NCI-H1105 (cell line): Measurements from ENCODE around the gene GSC2.
A peak's percentile ranks its signal among the peaks of the same experiment; 100 is the strongest.

Experiments
- DNase-seq: peaks from one replicate; lab custom pipeline; 2025; lab: John Stamatoyannopoulos, UW

Gene GSC2, protein sequence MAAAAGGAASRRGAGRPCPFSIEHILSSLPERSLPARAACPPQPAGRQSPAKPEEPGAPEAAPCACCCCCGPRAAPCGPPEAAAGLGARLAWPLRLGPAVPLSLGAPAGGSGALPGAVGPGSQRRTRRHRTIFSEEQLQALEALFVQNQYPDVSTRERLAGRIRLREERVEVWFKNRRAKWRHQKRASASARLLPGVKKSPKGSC

DNA sequence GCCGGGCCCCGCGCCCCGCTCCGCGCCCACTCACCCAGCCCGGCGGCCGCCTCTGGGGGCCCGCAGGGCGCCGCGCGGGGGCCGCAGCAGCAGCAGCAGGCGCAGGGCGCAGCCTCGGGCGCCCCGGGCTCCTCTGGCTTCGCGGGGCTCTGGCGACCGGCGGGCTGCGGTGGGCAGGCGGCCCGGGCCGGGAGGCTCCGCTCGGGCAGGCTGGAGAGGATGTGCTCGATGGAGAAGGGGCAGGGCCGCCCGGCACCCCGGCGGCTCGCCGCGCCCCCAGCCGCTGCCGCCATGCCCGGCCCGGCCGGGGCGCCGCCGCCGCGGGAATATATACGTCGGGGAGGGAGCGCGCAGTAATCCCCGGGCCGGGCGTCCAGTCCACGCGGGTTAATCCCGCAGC lies at the start of gene GSC2:
Gene GSC2 (minus strand): TSS at position 302 of the 400 bp plus-strand sequence. CDS start 9 bp downstream, at position 293.
- DNase-seq = no peak

DNA sequence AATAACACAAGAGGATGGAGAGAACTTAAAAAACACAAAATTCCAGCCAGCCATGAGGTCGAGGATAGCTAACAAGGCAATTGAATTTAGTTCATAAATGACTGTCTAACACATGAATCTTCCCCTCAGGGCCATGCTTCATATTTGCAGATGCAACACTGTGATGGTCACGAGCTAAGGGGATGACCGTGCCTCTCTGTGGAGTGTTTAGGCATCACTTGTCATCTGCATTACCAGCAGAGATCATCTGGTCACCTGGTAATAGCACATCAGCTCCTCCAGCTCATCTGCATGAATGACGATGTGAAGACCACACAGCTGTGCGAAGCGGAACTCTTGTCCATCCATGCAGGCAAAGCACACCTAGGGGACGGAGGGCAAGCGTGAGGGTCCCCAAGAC lies 49.4 kb upstream of the GSC2 start:
- no peak for DNase-seq

DNA sequence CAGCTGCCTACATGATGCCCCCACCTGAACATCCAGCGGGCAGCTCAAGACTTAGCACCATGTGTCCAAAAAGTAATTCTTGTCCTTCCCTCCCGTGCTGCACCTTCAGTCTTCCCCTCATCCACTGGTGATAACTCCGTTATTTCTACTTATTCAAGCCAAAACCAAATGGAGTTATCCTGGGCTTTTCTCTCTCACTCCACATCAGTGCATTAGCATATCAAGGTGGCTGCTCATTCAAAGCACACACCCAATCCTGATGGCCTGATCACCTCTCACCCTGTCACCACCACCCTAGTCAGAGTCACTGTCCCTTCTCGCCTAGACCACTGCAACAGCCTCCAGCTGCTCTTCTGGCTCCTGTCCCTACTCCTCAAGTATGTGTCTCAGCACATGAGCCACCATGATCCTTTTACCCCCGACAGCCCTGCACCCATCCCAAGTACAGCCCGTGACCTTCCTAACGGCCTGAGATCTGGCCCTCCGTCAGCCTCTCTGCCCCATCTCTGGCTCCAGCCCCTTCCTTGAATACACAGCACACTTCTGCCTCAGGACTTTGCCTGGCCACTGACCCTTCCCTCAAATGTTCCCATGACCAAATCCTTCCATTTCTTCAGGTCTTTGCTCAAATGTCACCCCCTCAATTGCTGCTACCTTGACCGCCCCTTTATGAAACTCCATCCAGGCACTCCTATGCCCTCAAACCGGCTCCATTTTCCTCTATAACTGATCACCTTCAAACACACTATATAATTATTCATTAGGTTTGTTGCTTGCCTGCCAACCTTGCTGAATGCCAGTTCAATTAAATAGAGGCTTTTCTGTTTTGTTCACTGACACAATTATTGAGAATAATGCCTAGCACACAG lies 48.1 kb upstream of the GSC2 start:
- DNase-seq = no peak

DNA sequence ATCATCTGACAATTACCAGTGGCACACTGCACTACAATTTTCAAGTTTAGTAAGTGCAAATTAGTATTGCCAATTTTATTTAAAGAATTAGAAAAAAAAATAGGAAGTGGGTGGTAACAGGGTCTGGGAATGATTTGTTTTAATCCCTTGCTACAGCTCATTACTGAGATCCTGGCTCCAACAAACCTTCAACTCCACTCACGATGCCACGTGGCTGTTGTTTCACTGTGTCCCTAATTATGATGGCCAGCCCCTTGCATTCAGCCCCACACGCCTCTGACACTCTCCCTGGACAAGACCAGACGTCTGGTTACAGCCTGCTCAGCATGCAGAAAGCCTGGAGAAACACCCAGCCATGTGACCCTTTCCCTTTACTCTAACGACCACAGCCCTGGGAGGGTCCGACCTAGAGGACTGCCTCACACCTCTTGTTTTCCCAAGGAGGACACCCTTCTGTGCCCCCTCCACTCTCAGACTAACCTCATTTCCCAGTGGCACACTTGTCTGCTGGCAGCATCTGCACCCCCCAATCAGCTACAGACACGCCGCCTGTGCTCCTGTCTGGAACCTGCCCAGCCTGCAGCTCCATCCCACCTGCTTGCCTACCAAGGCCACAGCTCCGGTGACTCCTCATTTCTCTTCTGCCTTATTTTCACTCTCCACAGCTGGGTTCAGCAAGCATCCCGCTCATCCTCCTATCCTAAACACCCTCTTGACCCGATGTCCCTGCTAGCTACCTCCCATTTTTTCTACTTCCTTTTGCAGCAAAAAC lies 46.9 kb upstream of the GSC2 start:
- DNase-seq = no peak

DNA sequence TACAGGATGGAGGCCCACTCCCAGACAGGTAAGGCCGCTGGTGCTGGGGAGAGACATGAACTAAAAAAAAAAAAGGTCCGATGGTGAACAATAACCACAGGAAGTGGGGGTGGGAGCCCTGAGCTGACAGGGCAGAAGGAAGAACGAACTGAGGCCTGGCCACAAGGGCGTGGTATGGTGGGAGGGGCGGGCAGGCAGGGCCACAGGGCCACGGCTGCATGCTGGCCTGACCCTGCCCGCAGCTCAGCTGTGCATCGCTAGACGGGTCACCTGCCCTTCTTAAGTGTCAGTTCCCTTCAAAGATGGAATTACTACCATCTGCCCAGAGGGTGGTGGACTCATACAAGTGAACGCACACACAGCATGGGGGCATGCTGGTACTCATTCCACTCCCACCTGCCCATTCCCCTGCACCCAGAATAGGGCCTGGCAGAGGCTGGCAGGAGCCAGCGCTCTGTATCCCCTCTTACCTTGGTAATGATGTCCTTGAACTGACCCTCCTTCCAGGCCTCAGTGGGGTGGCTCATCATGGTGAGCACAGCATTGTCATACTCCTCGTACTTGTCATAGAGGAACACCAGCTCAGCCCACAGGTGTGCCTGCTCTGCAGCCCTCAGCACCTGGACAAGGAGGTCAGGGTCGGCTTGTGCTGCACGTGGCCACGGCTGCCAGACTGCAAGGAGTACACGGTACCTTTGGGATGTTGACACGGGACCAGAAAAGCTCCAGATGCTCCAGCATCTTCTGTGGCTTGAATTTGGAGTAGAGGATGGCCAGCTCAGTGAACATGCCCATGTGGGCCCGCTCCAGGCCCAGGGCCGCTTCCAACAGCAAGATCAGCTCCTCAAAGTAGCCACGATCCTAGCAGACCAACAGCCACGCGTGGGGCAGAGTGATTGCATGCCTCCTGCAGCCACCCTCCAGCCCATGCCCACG lies 46.0 kb upstream of the GSC2 start:
- no peak for DNase-seq

DNA sequence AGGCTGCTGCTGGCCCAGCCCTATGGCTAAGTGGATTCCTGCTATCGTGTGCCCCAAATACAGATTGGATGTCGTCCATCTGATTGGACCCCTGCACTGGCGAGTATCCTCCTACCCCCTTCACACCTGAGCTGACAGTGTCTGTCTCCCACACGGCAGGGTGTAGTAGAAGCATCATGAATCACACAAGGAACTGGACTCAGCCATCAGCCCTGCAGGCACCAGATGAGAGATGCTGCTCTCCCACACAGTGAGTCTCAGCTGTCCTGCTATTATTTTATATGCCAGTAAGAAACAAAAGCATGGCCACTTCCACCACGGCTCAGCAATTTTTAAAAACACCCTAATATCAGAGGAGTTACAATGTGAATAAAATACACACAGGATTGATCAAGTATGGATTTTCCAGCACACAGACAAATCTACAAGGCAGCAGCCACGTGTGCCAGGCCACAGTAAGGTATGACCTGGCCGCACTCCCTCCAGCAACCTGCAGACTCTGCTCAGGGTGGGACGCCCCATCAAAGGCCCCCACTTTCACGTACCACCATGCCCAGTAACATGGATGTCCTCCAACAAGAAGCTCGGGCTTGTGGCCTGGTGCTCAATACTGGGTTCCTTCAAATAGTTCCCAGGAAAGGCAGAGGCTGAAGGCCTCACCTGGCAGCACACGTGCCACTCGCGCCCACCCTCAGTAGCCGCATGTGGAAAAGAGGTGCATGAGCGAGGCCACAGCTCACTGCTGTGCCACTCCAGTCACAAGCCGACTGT lies 44.9 kb upstream of the GSC2 start:
- DNase-seq = no peak

DNA sequence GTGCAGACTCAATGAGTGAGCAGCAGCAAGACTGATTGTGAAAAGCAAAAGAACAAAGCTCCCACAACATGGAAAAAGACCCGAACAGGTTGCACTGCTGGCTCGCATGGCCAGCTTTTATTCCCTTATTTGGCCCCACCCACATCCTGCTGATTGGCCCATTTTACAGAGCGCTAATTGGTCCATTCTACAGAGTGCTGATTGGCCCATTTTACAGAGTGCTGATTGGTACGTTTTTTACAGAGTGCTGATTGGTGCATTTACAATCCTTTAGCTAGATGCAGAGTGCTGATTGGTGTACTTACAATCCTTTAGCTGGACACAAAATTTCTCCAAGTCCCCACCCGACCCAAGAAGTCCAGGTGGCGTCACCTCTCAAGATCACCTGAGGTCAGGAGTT lies 43.8 kb upstream of the GSC2 start:
- no peak for DNase-seq

DNA sequence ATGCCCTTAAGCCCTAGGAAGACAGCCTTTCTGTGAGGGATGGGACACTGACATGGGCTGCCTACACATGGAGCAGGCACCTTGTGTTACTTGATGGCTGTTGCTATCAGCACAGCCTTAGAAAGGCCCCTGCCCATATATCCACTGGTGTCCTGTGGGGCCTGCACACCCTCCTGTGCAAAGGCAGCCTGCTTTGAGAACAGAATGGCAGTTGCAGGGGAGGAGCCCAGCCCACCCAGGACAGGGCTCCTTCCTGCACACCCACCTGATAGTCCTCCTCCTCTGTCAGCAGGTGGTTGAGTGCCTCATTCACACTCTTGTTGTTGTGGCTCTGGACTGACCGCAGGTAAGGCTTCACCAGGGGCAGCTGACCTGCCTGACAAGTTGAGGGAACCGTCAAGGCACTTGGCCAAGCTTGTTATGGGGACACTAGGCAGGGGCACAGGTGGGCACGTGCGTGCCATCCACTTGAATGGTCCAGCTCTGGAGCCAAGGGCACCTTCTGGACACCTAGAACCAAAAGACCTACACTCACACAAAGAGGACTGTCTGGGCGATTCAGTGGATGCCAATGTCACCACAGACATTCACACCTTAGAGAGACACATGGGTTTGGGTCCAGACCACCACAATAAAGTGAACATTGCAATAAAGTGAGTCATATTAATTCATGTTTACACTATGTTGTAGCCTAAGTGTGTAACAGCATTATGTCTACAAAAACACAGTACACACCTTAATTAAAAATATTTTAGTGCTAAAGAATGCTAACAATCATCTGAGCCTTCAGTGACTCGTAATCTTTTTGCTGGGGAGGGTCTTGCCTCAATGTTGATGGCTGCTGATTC lies 37.8 kb upstream of the GSC2 start:
- DNase-seq = no peak

DNA sequence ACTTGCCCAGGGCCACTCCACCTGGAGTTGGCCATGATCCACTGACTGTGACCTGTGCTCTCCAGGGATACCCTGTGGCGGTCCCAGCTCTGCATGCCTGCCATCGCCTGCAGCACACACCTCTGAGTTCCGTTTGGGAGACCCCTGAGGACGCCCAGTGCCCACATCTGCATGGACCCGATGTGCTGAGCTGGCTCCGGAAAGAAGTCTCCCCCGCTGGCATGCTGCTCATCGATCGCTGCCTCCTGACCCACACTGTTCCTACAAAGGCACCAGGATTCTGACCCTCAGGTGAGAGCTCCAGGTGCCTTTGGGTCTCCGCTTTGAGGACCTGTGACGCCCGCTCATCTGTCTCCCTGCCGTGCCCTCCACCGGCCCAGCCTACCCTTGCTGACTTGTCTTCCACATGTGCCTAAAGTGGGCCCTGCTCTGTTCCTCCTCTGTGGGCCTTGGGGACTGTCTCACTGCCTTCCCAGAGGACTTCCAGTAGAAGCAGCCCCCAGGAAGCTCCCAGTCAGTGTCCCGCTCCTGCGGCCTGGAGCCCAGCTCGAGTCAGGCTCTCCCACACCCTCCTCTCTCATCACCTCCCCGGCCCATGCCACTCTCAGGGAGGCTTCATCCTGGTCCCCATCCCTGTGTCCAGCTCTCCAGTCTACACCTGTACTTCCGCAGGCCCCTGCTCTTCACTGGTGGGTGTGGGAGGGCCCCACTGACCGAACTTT lies 34.3 kb upstream of the GSC2 start:
- DNase-seq = no peak

DNA sequence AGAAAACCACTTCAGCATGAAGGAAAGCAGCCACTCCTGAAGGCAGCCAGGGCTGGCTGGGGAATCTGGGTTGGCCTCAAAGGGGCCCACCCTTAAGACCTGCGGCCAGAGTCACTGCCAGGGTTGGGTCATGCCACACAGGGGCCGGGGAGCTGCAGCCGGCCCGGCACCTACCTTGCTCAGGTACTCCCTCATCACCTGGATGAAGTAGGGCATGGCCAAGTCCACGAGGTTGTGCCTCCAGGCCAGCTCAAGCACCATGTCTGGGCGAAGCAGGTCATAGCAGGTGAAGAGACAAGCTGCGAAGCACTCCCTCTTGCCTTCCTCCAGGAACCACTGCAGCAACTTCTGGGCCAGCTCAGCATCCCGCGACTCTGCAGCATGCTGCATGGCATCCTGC lies 33.1 kb upstream of the GSC2 start:
- no peak for DNase-seq

DNA sequence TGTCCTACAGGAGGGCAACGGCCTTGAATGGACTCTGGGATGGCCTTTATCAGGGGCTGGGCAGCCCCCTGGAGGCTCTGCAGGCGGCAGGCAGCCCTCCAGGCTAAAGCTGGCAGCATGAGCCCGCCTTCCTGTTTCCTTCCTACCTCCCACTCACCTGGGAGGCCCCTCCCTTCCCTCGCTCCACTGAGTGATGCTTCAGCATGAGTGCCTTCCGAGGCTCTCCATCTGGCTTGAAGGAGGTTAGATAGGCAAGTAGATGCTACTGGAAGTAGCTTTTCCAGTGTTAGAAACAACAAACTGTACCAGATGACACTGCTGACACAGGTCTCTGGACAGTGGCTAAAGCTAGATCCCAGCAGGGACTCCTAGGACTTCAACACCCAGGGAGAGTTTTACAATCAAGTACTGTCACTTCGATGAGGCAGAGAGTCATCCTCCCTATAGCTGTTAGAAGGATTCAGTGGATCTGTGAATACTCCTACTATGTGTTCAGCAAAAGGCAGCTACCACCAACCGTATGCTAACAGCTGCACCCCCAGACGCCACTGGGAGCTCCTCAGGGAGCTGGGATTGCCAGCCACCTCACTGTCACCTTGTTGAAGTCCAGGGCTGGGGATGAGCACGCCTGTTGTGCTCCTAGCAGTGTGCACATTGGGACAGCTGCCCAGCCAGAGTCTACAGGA lies 32.5 kb upstream of the GSC2 start:
- DNase-seq = no peak

DNA sequence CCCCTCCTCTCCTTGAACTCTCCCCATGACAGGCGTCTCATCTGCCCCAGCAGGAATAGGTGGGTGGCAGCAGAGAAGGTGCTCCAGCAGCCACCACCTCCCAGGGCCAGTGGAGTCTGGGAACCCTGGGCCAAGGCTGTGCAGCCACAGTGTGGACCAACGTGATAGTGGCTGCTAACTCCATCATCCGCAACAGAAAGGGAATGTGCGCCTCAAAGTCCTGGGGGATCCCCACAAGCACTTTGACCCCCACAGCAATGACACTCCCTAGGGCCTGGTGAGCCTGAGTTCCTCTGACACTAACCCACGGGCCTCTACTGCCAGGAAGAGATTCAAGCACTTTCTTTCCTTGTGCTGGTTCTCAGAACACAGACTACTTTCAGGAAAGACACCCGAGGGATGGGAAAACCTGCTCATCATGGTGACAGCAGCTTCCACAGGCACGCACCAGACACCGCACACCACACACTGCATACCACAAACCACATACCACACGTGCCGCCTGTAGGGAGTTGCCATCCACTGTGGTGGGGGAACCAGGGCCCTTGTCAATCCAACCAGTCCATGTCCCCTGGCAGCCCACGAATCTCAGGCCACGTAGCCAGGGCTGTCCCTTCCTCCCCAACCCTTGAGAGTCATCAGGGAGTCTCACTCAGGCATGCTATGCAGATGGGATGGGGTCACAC lies 31.8 kb upstream of the GSC2 start:
- no peak for DNase-seq

DNA sequence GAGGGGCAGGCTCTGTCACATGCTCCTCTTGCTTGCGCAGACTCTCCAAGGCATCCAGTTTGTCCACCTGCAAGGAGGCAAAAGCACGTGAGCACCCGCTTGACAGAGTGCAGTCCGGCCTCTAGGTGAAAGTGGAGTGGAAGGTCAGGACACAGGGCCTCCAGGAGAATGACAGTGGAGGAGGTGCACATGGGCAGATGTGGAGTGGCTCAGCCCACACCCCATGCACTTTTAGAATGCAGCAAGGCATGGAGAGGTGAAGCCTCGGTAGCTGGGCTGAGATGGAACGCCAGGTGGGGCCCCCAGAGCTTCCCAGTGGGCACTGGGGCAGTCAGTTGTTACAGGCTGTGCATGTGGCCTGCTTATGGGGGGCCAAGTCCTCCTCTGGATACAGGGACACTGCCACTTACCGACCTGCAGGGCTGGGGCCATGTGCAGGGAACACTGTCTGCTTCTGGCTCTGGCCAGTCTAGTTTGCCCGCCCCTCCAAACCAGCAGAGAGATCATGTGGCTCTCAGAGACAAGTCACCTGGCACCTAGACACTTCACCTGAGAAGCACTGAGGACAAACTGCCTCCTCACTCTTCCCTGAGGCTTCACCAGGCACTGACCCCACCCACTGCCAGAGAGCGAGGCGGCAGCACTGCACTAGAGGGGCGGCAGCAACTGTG lies 30.8 kb upstream of the GSC2 start:
- no peak for DNase-seq

DNA sequence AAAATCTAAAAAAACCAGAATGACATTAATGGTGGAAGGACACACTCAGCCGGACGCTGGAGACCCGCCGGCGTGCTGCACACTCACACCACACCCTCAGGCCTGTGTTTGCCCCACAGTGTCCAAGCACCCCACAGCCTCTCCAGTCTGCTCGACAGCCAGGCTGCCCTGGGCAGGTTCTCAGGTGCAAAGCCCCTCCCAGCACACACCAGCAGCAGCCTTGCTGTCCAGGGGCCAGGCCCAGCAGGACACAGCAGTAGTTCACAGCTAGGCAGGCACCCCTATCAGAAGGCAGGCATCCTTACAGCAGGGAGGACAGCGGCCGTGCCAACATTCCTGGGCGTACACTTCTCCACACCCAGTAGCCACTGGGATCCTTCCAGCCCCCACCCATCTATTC lies 30.1 kb upstream of the GSC2 start:
- no peak for DNase-seq

DNA sequence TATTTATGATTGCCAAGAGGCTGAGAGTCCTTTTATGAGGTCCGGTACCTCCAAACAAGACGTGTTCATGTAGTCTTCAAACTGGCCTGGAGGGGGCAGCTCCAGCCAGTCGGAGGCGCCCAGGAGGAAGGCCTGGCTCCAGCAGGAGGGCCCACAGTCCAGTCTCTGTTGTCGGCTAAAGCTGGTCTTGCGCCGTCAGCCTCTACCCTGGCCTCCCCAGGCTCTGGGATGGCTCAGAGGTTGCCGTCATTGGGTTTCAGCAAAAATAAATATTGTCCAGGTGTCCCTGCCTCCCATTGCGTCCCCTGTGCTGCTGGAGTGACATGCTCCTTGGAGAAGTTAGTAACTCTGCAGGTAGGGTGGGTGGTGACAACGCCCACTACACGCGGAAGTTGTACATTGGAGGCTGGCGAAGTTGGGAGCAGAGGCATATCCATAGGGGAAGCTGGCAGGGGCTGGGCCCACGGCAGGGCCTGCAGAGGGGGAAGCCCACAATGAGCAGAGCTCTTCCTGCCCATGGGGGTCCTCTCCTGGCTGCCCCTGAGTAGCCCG lies 29.5 kb upstream of the GSC2 start:
- DNase-seq = peak; percentile 37

DNA sequence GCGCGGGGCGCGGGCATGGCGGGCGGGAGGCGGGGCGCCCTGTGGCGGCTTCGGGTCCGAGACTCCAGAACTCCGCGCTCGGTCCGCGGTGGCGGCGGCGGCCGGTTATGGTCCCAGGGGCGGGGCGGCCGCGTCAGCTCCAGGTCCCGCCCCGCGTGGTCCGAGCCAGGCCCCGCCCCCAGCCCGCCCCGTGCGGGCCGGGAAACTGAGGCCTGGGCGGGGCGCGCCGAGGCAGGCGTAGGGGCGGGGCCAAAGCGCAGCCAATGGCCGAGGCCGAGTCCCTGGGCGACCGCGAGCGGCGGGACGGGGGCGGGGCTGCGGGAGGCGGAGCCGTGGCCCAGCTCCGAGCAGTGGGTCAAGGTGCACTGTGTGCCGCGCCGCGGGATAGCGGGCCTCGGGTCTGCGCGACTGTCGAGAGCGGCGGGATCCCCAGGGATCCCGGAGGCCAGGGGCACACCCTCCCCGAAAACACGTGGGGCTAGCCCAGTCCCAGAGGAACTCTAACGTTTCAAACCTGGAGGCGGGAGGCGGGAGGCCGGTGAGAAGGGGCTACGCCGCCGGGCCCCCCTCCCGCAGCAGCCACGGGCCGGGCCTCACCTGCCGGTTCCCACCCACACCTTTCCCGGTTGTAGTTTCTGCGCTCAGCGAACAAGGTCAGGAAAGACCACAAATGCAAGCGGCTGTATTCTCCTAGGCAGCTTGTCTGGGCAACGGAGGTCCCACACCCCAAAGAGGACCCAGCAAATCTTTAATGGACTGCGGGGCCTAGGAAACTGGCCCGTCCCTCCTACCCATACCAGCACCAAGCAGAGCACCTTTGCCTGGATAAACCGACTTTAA lies 28.8 kb upstream of the GSC2 start, which contains the start of gene SLC25A1:
Gene SLC25A1 (minus strand): TSS at position 80 of the 840 bp plus-strand sequence. CDS start 63 bp downstream, at position 17.
- DNase-seq = peak; percentile 80
